Astrocyte of the spinal cord (primary cell): Measurements from ENCODE around the gene RFX4.

Experiments
- DNase-seq: peaks from one replicate; pipeline ENCODE4 v3.0.0; 2011; ENCODE audit warnings: low read depth, low spot score
- H3K4me3 ChIP-seq: 2 replicates; pipeline ENCODE4 v1.5.1; 2011; ENCODE audit warnings: low read depth, mild to moderate bottlenecking, low read length, moderate library complexity
- CTCF ChIP-seq: IDR thresholded peaks from 2 replicates; pipeline ENCODE4 v1.5.1; 2012; ENCODE audit warnings: low read depth, mild to moderate bottlenecking, low read length, inconsistent platforms
- in situ Hi-C: cut with HindIII; loops from 2 replicates; pipeline ENCODE4 v1.10.0; 2017; ENCODE audit warnings: low sequenced_read_pairs

RFX4 gene

GRCh38 chr12:106710143-106710893, 127.5 kb downstream of the RFX4 start:
- in situ Hi-C loops, result no loop called here
- DNase-seq, result no peak
- no peak for TF ChIP-seq CTCF
- H3K4me3 ChIP-seq, result no peak overlapping the region

GRCh38 chr12:106711316-106711715, 128.5 kb downstream of the RFX4 start:
- no peak overlapping the region for H3K4me3 ChIP-seq
- no peak for TF ChIP-seq CTCF
- in situ Hi-C loops, result no loop called here
- DNase-seq, result no peak

GRCh38 chr12:106712768-106713167, 130.0 kb downstream of the RFX4 start:
- H3K4me3 ChIP-seq, result no peak overlapping the region
- no peak for TF ChIP-seq CTCF
- no peak for DNase-seq
- in situ Hi-C loops, result no loop called here

GRCh38 chr12:106714926-106715325, 132.1 kb downstream of the RFX4 start:
- in situ Hi-C loops, result no loop called here
- TF ChIP-seq CTCF, result no peak
- DNase-seq, result no peak
- no peak overlapping the region for H3K4me3 ChIP-seq

- TF ChIP-seq CTCF, result no peak
- in situ Hi-C loops, result no loop called here
- H3K4me3 ChIP-seq, result no peak overlapping the region
- no peak for DNase-seq
Measured at GRCh38 chr12:106715582-106715981, 132.8 kb downstream of the RFX4 start.

GRCh38 chr12:106717673-106718072, 134.9 kb downstream of the RFX4 start:
- H3K4me3 ChIP-seq, result no peak overlapping the region
- in situ Hi-C loops, result no loop called here
- TF ChIP-seq CTCF, result no peak
- no peak for DNase-seq
